Liver (tissue), 9 donors: Measurements from ENCODE around the gene WDR59. TPM values are rescaled to one million over a fixed set of nuclear protein-coding genes. Genes with fewer than 3 reads are reported as not detected.

ENCODE experiments used
- DNase-seq: peaks from one replicate; pipeline ENCODE4 v3.0.0-alpha.2; 2017; ENCODE audit warnings: low spot score
- H3K27ac ChIP-seq, 2 donors: one replicate each; pipeline ENCODE4 v1.7.0; 2013; ENCODE audit warnings: inconsistent platforms in 2 of 2, low read length in 2 of 2, control low read depth in 1 of 2, low read depth in 1 of 2, mild to moderate bottlenecking in 1 of 2
- H3K27me3 ChIP-seq, 4 donors: one replicate each; pipeline versions ENCODE4 v1.6.1 to v1.7.0; 2013; ENCODE audit warnings: low read length in 3 of 4, inconsistent platforms in 1 of 4, mild to moderate bottlenecking in 1 of 4, moderate library complexity in 1 of 4; ENCODE audit not compliant: control insufficient read depth in 4 of 4, insufficient read depth in 4 of 4
- H3K36me3 ChIP-seq, 4 donors: one replicate each; pipeline versions ENCODE4 v1.6.1 to v1.7.0; 2013; ENCODE audit warnings: low read length in 3 of 4, mild to moderate bottlenecking in 3 of 4, low read depth in 1 of 4, moderate library complexity in 1 of 4; ENCODE audit not compliant: control insufficient read depth in 4 of 4, insufficient read depth in 3 of 4
- H3K4me1 ChIP-seq, 4 donors: one replicate each; pipeline versions ENCODE4 v1.6.1 to v1.7.0; 2013; ENCODE audit warnings: low read length in 3 of 4, mild to moderate bottlenecking in 3 of 4, moderate library complexity in 1 of 4; ENCODE audit not compliant: control insufficient read depth in 4 of 4, insufficient read depth in 4 of 4
- H3K4me3 ChIP-seq, 3 donors: one replicate each; pipeline versions ENCODE4 v1.6.1 to v1.7.0; 2013; ENCODE audit warnings: low read length in 3 of 3, control low read depth in 1 of 3, low read depth in 1 of 3, mild to moderate bottlenecking in 1 of 3
- H3K9ac ChIP-seq, 2 donors: one replicate each; pipeline ENCODE4 v1.7.0; 2013; ENCODE audit warnings: low read length in 2 of 2, mild to moderate bottlenecking in 2 of 2, moderate library complexity in 2 of 2, control low read depth in 1 of 2, low read depth in 1 of 2
- H3K9me3 ChIP-seq, 4 donors: one replicate each; pipeline versions ENCODE4 v1.6.1 to v1.7.0; 2013; ENCODE audit warnings: low read length in 3 of 4; ENCODE audit not compliant: control insufficient read depth in 4 of 4
- EGR1 ChIP-seq, 2 donors: IDR thresholded peaks; 2 replicates each; pipeline ENCODE4 v1.6.1; 2016 to 2018; ENCODE audit warnings: antibody characterized with exemption in 2 of 2, low read depth in 2 of 2
- FOXA1 ChIP-seq: IDR thresholded peaks from 2 replicates; pipeline ENCODE4 v1.6.1; 2016; ENCODE audit warnings: antibody characterized with exemption
- FOXA2 ChIP-seq: IDR thresholded peaks from 2 replicates; pipeline ENCODE4 v1.6.1; 2016; ENCODE audit warnings: antibody characterized with exemption
- GABPA ChIP-seq, 2 donors: IDR thresholded peaks in 1 of 2; conservative IDR thresholded peaks in 1 of 2; 2 replicates each; pipeline ENCODE4 v1.6.1; 2016; ENCODE audit warnings: antibody characterized with exemption in 2 of 2, mild to moderate bottlenecking in 1 of 2, moderate library complexity in 1 of 2
- HNF4A ChIP-seq, 2 donors: conservative IDR thresholded peaks; 2 replicates each; pipeline ENCODE4 v1.6.1; 2016; ENCODE audit warnings: antibody characterized with exemption in 2 of 2, mild to moderate bottlenecking in 2 of 2
- HNF4G ChIP-seq: IDR thresholded peaks from 2 replicates; pipeline ENCODE4 v1.6.1; 2016; ENCODE audit warnings: antibody characterized with exemption
- NR2F2 ChIP-seq: IDR thresholded peaks from 2 replicates; pipeline ENCODE4 v1.6.1; 2016; ENCODE audit warnings: antibody characterized with exemption
- RAD21 ChIP-seq, 2 donors: IDR thresholded peaks; 2 replicates each; pipeline ENCODE4 v1.6.1; 2016; ENCODE audit warnings: antibody characterized with exemption in 2 of 2, mild to moderate bottlenecking in 2 of 2
- RXRA ChIP-seq, 2 donors: IDR thresholded peaks; 2 replicates each; pipeline ENCODE4 v1.6.1; 2017 to 2018; ENCODE audit warnings: antibody characterized with exemption in 2 of 2, mild to moderate bottlenecking in 1 of 2
- TAF1 ChIP-seq: conservative IDR thresholded peaks from 2 replicates; pipeline ENCODE4 v1.6.1; 2016; ENCODE audit warnings: antibody characterized with exemption, mild to moderate bottlenecking
- YY1 ChIP-seq: IDR thresholded peaks from 2 replicates; pipeline ENCODE4 v1.6.1; 2016; ENCODE audit warnings: antibody characterized with exemption, mild to moderate bottlenecking
- WGBS: extraction: QIAGEN DNeasy Blood & Tissue Kit; methylation state at CpG from one replicate; pipeline ENCODE4 v1.1.7; 2013; 5-methylcytosine and 5-hydroxymethylcytosine counted together
- polyA plus RNA-seq, 2 donors: library from polyadenylated mRNA; stranded (reverse) in 1 of 2; unstranded in 1 of 2; fragments of 200-250 nt in 1 of 2; fragments of >200 nt in 1 of 2; fragmentation: Nextera tagmentation in 1 of 2; extraction: Ambion mirVana in 1 of 2; gene quantifications; one replicate each; pipeline versions ENCODE4 v1.2.1 to v1.2.3, GENCODE V29; 2013 to 2015
- total RNA-seq, 2 donors: library from RNA; depleted of rRNA; stranded (reverse); fragments of >200 nt; gene quantifications; one replicate each; pipeline ENCODE4 v1.2.3, GENCODE V29; 2014
- TF ChIP-seq, protein P1 (sequence below): IDR thresholded peaks from 2 replicates; pipeline ENCODE4 v1.6.1; 2016; ENCODE audit warnings: antibody characterized with exemption, mild to moderate bottlenecking
- TF ChIP-seq, protein P2 (sequence below): IDR thresholded peaks from 2 replicates; pipeline ENCODE4 v1.6.1; 2016; ENCODE audit warnings: antibody characterized with exemption
- donor health status: healthy.
- donor health status: healthy.
- donor health status: healthy.
- donor health status: healthy.
- donor health status: healthy.

Gene WDR59
- total and polyA plus RNA-seq, 4 donors, result 14.1 to 30.3 (median 23.7) TPM

DNA sequence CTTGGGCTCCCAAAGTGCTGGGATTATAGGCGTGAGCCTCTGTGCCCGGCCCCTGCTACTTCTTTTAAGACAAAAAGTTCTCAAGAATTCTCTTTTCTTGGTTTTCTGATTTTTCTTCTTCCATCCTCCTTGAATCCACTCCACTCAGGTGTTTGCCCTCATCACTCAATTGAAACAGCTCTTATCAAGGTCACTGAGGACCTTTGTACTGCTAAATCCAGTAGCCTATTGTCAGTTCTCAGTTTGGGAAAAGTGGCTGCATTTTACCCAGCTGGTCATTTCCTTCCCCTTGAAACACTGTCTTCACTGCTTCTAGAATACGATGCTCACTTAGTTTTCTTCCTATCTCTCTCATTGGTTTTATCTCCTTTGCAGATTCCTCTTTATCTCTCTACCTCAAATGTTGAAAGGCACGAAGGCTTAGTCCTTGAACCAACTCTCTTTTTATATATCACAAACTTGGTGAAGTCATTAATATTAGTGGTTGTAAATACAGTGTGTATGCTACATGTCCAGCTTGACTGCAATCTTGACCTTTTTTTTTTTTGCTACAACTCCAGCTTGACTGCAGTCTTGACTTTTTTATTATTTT lies 43.7 kb upstream of the WDR59 start:
- H3K36me3 ChIP-seq, result no peaks in the 10 kb centered on the region
- H3K27ac ChIP-seq, result no peak overlapping the region
- no peak for DNase-seq
- peaks cover 0 to 2% (median 1%) of the 10 kb centered on the region in 4 donors for H3K4me1 ChIP-seq
- 85% methylated on average over 4 of the region's 4 CpGs for whole genome bisulfite sequencing
- H3K27me3 ChIP-seq, result no peaks in the 10 kb centered on the region
- no peak overlapping the region for H3K9ac ChIP-seq
- no peak overlapping the region for H3K4me3 ChIP-seq
- TF ChIP-seq HNF4A (conservative IDR thresholded peaks at IDR 0.05) (peak in 1 of 2 donors; percentile 16), EGR1 (IDR thresholded peaks at IDR 0.05; ENCODE audit: low read depth in 2 of 2) (no peak)
- no peaks in the 10 kb centered on the region for H3K9me3 ChIP-seq

DNA sequence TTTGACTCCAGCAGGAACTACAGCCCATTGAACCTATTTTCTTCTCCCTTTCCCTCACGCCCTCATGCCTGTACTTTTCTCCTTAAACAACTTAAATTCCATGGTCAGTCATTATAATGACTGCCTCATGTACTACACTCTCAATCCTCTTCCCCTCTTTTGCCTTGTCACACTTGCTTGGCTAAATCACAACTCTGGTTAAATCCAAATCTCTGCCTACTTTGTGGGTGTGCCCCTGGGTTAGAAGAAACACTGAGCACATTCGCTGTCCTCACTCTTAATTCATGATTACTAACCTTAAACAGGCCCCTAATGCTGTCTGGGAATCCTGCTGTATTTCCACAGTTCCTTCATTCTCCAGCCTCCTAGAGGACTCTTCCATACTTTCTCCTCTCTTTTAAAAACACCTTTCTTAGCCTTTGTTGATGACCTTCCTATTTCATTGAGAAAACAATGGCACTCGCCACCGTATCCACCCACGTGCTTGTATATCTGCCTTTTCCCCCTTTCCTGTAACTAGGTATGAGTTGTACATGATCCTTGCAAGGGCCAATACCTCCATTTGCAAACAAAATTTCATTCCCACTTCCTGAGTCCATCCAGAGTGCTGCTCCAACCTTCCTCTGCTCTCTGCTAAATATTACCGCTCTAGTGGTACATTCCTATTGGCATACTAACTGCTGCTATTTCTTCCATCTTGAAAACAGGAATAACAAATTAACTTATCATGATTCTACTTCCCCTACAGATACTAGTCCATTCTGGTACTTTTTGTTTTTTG lies 42.8 kb upstream of the WDR59 start:
- Histone ChIP-seq H3K9me3 (no peaks in the 10 kb centered on the region), H3K9ac (no peak overlapping the region), H3K4me3 (no peak overlapping the region), H3K36me3 (no peaks in the 10 kb centered on the region), H3K27ac (no peak overlapping the region), H3K27me3 (no peaks in the 10 kb centered on the region), H3K4me1 (peaks cover 0 to 2% (median 1%) of the 10 kb centered on the region in 4 donors)
- DNase-seq, result no peak
- WGBS, result 88% methylated on average over 6 of the region's 6 CpGs
- TF ChIP-seq YY1 (no peak), TAF1 (no peak), HNF4G (no peak), GABPA (IDR thresholded peaks at IDR 0.05 in 1 of 2, conservative IDR thresholded peaks at IDR 0.05 in 1 of 2) (no peak), RXRA (IDR thresholded peaks at IDR 0.05) (no peak), FOXA2 (no peak), FOXA1 (no peak), NR2F2 (no peak), HNF4A (conservative IDR thresholded peaks at IDR 0.05) (no peak), RAD21 (IDR thresholded peaks at IDR 0.05) (no peak)
- TF ChIP-seq, protein P1, sequence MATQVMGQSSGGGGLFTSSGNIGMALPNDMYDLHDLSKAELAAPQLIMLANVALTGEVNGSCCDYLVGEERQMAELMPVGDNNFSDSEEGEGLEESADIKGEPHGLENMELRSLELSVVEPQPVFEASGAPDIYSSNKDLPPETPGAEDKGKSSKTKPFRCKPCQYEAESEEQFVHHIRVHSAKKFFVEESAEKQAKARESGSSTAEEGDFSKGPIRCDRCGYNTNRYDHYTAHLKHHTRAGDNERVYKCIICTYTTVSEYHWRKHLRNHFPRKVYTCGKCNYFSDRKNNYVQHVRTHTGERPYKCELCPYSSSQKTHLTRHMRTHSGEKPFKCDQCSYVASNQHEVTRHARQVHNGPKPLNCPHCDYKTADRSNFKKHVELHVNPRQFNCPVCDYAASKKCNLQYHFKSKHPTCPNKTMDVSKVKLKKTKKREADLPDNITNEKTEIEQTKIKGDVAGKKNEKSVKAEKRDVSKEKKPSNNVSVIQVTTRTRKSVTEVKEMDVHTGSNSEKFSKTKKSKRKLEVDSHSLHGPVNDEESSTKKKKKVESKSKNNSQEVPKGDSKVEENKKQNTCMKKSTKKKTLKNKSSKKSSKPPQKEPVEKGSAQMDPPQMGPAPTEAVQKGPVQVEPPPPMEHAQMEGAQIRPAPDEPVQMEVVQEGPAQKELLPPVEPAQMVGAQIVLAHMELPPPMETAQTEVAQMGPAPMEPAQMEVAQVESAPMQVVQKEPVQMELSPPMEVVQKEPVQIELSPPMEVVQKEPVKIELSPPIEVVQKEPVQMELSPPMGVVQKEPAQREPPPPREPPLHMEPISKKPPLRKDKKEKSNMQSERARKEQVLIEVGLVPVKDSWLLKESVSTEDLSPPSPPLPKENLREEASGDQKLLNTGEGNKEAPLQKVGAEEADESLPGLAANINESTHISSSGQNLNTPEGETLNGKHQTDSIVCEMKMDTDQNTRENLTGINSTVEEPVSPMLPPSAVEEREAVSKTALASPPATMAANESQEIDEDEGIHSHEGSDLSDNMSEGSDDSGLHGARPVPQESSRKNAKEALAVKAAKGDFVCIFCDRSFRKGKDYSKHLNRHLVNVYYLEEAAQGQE, result no peak
- TF ChIP-seq, protein P2, sequence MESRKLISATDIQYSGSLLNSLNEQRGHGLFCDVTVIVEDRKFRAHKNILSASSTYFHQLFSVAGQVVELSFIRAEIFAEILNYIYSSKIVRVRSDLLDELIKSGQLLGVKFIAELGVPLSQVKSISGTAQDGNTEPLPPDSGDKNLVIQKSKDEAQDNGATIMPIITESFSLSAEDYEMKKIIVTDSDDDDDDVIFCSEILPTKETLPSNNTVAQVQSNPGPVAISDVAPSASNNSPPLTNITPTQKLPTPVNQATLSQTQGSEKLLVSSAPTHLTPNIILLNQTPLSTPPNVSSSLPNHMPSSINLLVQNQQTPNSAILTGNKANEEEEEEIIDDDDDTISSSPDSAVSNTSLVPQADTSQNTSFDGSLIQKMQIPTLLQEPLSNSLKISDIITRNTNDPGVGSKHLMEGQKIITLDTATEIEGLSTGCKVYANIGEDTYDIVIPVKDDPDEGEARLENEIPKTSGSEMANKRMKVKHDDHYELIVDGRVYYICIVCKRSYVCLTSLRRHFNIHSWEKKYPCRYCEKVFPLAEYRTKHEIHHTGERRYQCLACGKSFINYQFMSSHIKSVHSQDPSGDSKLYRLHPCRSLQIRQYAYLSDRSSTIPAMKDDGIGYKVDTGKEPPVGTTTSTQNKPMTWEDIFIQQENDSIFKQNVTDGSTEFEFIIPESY, result no peak
